DMS53 treated with DMSO at 0.1 percent for 48 hours (cell line): ENCODE measurements around the gene ACAD10.
"Not testable (repeated sequence)": the region's sequence is repeated elsewhere in the genome, so short reads cannot be mapped to it uniquely, and the experiment has no call there.

ENCODE experiments used
- DNase-seq: peaks from one replicate; lab custom pipeline; 2025; ENCODE audit not compliant: unreplicated experiment; lab: John Stamatoyannopoulos, UW

ACAD10 gene

GRCh38 chr12:111748867-111749266, 63.0 kb downstream of the ACAD10 start:
- DNase-seq: no peak

- DNase-seq: no peak
Observed at GRCh38 chr12:111749391-111749790, 63.5 kb downstream of the ACAD10 start.

- DNase-seq: peak; percentile 59
Observed at GRCh38 chr12:111753144-111753881, 67.5 kb downstream of the ACAD10 start.

- no peak for DNase-seq
Observed at GRCh38 chr12:111754671-111755070, 68.8 kb downstream of the ACAD10 start.

- DNase-seq: no peak
Observed at GRCh38 chr12:111756196-111756595, 70.3 kb downstream of the ACAD10 start.

- DNase-seq: no peak
Observed at GRCh38 chr12:111756681-111757080, 70.8 kb downstream of the ACAD10 start.

GRCh38 chr12:111757361-111758119, 71.7 kb downstream of the ACAD10 start:
- no peak for DNase-seq

- DNase-seq: no peak
Observed at GRCh38 chr12:111758120-111758561, 72.3 kb downstream of the ACAD10 start.

- DNase-seq: no peak
Observed at GRCh38 chr12:111759271-111759670, 73.4 kb downstream of the ACAD10 start.

- DNase-seq: no peak
Observed at GRCh38 chr12:111759991-111760390, 74.1 kb downstream of the ACAD10 start.

- DNase-seq: no peak
Observed at GRCh38 chr12:111761099-111761498, 75.2 kb downstream of the ACAD10 start.

GRCh38 chr12:111761706-111762105, 75.9 kb downstream of the ACAD10 start:
- no peak for DNase-seq

- not testable (repeated sequence) for DNase-seq
Observed at GRCh38 chr12:111763552-111763951, 77.7 kb downstream of the ACAD10 start.

- DNase-seq: no peak
Observed at GRCh38 chr12:111764120-111764821, 78.4 kb downstream of the ACAD10 start.

- DNase-seq: peak; percentile 71
Observed at GRCh38 chr12:111766608-111767361, 80.9 kb downstream of the ACAD10 start, which contains the start of gene ALDH2. Gene ALDH2, plus strand, starts transcription at chr12:111766933. Its CDS starts 50 bp downstream, at chr12:111766983.

- peak; percentile 17 for DNase-seq
Observed at GRCh38 chr12:111767362-111768158, 81.7 kb downstream of the ACAD10 start.

- DNase-seq: no peak
Observed at GRCh38 chr12:111768159-111768895, 82.5 kb downstream of the ACAD10 start.

- DNase-seq: no peak
Observed at GRCh38 chr12:111769599-111769998, 83.7 kb downstream of the ACAD10 start.

GRCh38 chr12:111773801-111774551, 88.1 kb downstream of the ACAD10 start:
- DNase-seq: no peak
